GM23248 (cell line): ENCODE data around the gene NOP53.

Experiments
- EZH2 ChIP-seq: fragments of 200-600 bp; sonication (generic); IDR thresholded peaks from 2 replicates; pipeline ENCODE4 v1.6.1; 2018; ENCODE audit warnings: antibody characterized with exemption, mild to moderate bottlenecking; ENCODE audit not compliant: insufficient read depth, poor library complexity, severe bottlenecking
- EZH2phosphoT487 ChIP-seq: fragments of 200-600 bp; sonication (generic); IDR thresholded peaks from 2 replicates; pipeline ENCODE4 v1.6.1; 2018; ENCODE audit warnings: antibody characterized with exemption, moderate library complexity, mild to moderate bottlenecking, low read depth; ENCODE audit not compliant: insufficient read depth

DNA sequence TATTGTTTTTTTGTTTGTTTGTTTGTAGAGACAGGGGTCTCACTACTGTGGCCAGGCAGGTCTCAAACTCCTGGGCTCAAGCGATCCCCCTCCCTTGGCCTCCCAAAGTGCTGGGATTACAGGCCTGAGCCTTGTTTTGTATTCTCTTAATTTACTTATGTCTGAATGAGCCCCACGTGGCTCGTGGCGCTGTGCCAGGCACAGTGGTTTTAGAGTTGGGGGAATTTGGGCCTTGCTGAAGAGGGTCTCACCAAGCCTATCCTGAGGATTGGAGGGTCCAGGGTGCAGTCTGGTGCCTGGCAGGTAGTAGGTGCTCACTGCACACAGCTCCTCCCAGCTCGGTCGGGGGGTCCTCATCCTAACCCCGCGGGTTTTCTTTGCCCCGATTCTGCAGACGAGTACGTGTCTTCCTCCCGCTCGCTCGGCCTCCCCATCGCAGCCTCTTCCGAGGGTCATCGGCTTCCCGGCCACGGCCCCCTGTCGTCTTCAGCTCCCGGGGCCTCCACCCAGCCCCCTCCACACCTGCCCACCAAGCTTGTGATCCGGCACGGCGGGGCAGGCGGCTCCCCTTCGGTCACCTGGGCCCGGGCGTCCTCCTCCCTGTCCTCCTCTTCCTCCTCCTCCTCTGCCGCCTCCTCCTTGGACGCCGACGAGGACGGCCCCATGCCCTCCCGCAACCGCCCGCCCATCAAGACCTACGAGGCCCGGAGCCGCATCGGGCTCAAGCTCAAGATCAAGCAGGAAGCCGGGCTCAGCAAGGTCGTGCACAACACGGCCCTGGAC is 44.2 kb upstream of the NOP53 start:
- TF ChIP-seq EZH2 (no peak), EZH2phosphoT487 (no peak)
